T-helper 2 cell treated with Interferon-gamma antibody and Interleukin-4, amounts not matched to agents 100 ng/mL and 5 ng/mL, for 36 hours (primary cell): ENCODE data around the gene TMEM87B. TPM values are rescaled to one million over a fixed set of nuclear protein-coding genes. Genes with fewer than 3 reads are reported as not detected.
"Not testable (repeated sequence)": the region's sequence is repeated elsewhere in the genome, so short reads cannot be mapped to it uniquely, and the experiment has no call there.

Experiments used
- intact Hi-C: fragments of 100-400 bp; cut with micrococcal nuclease; formaldehyde crosslinking; loops from one replicate; pipeline ENCODE4 v1.15.1; 2023
- total RNA-seq: library from RNA; stranded (reverse); gene quantifications from 2 replicates; pipeline ENCODE4 v1.2.3, GENCODE V29; 2022

TMEM87B gene
- total RNA-seq, 1 donor from 2014 or later = 18.3 TPM

DNA sequence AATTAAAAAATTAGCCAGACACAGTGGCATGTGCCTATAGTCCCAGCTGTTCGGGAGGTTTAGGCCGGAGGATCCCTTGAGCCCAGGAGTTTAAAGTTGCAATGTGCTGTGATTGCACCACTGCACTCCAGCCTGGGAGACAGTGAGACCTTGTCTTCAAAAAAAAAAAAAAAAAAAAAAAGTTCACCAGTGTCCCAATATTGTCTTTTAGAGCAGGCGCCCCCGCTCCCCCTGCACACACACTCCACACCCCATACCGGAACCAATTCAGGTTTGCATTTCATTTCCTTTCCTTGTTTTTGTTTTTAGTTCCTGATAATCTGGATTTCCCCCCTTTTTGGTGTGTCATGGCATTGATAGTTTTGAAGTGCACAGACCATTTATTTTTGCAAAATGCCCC is 10.4 kb downstream of the TMEM87B start:
- intact Hi-C loops = no loop called here

DNA sequence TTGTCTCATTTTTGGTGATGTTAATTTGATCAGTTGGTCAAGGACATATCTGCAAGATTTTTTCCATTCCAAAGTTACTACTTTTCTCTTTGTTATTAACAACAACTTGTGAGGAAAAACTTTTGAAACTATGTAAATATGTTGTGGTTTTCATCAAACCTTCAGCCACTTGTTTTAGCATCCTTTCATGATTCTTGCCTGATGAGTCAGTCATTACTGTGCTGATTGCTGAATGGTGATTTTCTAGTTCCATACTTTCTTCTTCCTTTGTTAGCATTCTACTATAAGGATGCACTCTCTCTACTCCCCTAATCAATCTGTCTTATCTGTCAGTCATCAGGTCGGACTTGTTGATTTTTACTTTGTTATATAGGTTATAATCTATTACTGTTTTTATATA is 10.9 kb downstream of the TMEM87B start:
- intact Hi-C loops = no loop called here

DNA sequence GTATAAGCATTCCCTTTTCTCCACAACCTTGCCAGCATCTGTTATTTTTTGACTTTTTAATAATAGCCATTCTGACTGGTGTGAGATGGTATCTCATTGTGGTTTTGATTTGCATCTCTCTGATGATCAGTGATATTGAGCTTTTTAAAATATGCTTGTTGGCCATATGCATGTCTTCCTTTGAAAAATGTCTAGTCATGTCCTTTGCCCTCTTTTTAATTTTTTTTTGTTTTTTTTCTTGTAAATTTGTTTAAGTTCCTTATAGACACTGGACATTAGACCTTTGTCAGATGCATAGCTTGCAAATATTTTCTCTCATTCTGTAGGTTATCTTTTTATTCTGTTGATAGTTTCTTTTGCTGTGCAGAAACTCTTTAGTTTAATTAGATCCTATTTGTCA is 14.7 kb downstream of the TMEM87B start:
- intact Hi-C loops = not testable (repeated sequence)

DNA sequence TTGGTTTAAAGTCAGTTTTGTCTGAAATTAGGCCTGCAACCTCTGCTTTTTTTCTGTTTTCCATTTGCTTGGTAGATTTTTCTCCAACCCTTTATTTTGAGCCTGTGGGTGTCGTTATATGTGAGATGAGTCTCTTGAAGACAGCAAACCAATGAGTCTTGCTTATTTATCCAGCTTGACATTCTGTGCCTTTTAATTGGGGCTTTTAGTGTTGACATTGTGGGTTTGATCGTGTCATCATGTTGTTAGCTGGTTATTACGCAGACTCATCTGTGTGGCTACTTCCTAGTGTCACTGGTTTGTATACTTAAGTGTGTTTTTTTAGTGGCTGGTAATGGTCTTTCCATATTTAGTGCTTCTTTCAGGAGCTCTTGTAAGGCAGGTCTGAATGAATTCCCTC is 18.8 kb downstream of the TMEM87B start:
- intact Hi-C loops = no loop called here

DNA sequence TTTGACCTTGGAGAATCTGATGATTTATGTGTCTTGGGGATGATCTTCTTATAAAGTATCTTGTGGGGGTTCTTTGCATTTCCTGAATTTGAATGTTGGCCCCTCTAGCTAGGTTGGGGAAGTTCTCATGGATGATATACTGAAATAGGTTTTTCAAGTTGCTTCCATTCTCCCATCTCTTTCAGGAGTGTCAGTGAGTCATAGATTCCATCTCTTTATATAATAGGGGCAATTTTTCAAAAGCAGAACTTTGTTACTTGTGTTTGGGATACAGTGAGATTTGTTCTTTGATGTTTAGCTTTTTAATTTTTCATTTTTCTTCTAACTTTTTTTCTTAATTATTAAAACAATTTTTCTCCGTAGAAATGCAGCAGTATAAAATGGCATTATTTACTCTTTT is 19.4 kb downstream of the TMEM87B start:
- intact Hi-C loops = no loop called here

DNA sequence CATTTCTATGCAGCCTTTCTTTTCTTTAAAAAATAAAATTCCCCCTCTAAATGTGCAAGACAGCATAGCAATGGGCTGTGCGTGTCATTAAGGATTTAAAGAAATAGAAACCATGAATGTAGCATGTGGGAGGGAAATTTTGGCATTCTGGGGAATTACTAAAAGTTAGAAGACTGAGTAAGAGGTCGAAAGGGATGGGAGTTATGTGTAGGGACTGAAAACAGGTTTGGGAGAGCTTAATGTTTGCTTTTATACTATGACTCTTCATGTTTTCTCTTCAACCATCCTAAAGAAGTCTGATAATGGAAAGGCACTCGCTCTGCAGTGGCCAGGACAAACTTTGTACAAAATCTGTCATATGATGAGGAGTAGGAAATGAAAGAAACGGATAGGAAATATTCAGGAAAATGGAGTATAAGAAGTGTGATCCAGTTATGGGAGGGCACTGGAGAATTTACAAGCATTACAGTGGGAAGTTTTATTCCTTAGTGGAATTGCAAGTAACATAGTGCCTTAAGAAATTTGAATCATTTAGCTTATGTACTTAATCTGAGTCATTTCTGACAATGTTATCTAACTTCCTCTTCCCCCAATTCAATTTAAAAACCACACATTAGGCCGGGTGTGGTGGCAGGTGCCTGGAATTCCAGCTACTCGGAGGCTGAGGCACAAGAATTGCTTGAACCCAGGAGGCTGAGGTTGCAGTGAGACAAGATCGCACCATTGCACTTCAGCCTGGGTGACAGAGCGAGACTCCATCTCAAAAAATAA is 20.6 kb downstream of the TMEM87B start:
- intact Hi-C loops = no loop called here

DNA sequence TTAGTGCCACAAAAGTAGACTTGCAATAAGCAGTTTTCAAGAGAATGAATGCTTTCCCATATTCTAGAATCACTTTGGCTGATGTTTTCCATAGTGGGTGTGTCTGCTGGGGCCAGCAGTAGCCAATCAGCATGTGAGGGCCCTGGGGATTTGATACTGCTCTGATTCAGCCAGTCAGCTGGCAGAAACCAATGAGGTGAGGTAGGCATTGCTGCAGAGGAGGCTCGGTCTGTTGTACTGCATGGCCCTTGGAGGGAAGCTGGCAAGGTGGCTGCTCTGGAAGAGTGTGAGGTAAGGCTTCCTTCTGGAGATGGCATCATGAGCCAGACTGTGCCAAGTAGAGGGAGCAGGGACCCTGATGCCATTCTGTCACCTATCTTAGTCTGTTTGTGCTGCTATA is 22.7 kb downstream of the TMEM87B start:
- intact Hi-C loops = no loop called here

DNA sequence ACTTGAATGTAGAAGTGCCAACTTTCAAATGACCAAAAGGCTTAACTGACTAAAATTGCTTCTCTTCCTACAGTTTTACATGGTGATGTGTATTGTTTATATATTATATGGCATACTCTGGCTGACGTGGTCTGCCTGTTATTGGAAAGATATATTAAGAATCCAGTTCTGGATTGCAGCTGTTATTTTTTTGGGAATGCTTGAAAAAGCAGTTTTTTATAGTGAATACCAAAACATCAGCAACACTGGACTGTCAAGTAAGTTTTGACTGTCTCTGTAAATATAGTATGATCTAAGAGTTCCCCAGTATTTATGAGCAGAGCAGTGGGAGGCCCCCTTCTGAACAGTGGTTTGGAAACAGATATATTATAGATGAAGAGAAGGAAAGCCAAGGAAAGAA is 26.2 kb downstream of the TMEM87B start:
- intact Hi-C loops = no loop called here

DNA sequence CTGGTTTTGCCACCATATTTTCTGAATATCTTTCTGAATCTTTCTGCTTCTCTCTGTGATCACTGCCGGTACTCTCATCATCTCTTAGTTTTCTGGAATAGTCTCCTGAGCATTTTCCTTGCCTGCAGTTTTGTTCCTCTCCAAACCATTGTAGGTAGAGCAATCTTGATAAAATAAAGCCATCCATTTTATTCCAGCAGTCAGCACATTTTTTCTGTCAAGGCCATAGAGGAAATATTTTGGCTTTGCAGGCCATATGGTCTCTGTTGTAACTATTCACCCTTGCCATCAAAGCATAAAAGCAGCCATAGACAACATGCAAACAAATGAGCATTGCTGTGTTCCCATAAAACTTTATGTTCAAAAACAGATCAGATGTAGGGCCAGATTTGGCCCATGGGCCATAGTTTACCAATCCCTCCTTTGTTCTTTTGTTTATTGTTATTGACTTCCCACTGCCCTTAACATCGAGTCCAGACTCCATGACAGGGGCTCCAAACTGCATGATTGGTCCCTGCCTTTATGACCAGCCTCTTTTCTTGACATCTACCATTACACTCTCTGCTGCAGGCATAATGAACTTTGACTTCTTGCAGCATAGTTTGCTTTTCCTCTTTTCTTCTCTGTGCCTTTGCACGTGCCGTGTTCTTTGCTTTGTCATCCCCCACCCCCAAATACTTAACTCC is 29.8 kb downstream of the TMEM87B start:
- intact Hi-C loops = no loop called here

DNA sequence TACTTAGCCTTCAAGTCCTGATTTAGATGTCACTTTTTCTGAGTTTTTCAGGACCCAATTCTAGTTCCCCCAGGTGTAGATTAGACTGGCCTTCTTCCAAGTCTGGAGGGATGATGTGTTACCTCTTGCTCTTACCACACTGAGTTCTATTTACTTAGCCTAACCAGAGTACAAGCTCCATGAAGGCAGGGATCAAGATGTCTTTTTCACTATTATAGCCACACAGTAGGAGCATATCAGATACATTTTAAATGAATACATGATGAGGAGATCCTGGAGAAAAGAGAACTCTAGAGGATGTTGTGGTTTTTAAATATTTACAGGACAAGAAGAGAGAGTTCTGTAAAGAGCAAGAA is 30.3 kb downstream of the TMEM87B start:
- intact Hi-C loops = no loop called here

DNA sequence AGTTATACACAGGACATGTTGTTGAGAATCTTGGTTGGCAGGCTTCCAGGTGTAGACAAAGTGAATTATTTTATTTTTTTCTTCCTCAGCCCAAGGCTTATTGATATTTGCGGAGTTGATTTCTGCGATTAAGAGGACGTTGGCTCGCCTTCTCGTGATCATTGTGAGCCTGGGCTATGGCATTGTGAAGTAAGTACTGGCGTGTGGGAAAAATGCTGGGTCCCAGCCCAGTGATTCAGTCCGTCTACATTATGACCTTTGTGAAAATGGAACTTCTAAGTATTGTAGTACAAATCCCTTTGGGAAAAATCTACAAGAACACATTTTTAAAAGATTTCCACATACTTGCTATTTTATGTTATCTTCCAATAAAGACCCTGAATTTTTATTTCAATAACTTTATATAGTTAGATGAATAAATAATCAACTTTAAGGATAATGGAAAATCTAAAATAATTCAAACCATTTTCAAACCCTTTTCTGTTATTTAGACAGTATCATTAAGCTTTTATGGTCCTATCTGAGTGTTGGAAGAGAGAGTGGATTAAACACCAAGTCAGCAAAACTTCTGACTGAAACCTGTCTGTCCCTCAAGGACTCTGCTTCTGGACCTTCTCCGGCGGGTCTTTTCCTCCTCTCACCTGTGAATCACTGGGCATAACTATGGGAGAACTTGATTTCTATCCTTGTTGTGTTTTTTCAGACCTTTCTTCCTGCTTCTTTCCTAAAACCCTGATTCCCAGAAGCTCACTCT is 31.0 kb downstream of the TMEM87B start:
- intact Hi-C loops = no loop called here

DNA sequence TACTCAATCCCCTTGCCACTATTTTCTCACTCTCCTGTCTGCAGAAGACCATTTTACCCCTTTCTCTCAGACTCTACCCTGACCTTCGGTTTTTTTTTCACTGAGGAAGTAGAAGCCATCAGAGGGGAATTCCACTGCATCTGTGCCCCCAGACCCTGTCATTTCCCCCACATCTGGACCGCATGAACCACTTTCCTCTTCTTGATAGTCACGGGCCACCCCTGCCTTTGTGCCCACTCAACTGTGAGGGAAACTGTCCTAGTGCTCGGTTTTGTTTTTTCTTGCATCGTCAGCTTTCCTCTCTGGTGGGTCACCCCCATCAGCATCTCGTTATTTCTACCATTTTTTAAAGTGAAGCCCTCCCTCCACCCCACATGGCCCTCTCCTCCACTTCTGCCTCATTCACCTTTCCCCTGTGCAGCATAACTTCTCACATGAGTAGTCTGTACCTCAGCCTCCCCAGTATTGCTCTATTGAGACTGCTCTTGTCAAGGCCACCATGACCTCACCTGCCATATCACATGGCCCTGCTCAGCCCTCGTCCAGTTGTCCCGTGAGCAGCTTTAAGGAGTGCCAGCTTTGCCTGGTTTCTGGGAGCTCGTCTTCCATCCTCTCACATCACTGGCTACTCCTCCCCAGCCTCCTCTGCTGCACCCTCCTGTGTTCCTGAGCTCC is 32.4 kb downstream of the TMEM87B start:
- intact Hi-C loops = no loop called here

DNA sequence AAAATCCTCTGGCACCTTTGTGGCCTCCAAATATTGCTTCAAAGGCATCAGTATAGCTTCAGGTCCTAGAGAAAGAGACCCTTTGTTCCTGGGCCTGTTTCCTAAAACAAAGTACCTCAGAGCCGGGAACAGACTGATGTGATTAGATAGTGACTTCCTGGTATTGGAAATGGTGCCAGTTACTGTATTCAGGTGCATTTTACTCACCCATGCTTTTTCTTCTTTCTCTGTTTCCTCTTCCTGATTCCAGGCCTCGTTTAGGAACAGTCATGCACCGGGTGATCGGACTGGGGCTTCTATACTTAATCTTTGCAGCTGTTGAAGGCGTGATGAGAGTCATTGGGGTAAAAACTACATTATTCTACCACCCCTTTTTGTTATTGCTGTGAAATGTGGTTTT is 34.3 kb downstream of the TMEM87B start:
- intact Hi-C loops = no loop called here

DNA sequence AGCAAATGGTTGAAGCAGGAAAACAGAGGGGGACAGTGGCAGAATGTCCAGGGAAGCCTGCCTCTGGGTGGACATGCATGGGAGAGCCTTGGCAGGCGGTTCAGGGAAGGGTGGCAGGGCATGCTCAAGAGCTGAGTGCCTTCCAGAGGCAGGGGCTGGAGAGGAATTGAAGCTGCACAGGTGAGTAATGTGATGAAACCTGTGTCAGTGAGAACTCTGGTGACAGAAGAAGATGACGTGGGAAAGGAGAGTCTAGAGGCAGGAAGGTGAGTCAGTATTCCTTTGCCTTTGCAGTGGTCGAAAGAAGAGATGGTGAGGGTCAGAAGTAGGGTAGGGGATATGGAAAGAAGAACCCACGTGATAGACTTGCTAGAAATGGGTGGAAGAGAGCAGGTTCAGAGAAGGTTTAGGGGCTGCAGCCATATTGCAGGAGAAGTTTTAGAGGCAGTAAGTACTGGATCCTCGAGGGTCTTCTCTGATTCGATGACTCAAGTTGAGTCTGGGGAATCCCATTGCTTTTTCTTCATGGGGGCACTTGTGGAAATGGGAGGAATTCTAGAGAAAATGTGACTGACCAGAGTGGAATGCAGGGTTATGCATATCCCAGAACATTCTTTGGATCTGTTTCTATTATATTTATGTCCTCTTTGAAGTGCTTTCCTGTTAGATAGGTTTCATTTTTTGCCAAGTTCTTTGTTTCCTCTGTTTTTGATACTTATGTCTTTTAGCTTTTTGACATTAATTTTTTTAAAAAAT is 37.4 kb downstream of the TMEM87B start:
- intact Hi-C loops = loop anchor here (5.0 kb wide), 1 partner anchor 35 kb away; the partner anchor contains the start of gene TMEM87B

DNA sequence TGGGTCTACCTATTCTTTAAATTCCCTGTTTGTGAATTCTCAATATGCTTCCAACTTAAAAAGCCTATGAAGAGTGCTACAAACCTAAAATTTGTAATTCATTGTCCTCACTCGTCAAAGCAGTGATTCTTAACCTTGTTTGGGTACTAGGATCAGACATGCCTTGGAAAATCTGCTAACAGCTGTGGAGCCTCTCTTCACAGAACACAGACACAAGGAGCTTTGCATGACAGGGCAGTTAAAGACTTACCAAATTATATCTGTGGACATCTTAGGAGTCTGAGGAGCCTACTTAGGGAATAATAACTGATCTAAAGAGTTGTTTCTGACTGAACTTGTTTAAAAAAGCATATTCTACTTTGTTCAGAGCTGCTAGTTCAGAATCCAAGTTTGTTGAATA is 38.1 kb downstream of the TMEM87B start:
- intact Hi-C loops = loop anchor here (5.0 kb wide), 1 partner anchor 36 kb away; the partner anchor contains the start of gene TMEM87B

DNA sequence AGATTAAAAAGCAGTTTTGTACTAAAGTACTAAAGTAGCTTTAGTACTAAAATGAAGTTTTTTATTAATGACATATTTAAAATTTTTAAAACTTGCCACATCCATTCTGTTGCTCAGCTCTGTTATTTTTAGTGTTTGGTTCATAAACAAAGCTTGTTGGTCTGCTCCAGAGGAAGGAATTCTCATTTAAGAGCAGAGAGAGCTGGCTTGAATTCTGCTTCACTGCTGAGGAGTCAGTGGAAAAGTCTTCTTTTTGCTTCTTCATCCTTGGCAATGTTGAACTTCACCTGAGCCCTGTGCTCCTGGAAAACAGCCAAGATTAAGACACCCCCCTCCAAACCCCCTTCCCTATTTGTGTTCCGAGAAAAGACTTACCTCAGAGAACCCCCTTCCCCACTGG is 40.6 kb downstream of the TMEM87B start:
- intact Hi-C loops = loop anchor here (1.0 kb wide), 1 partner anchor 9 kb away; no protein-coding TSS in a partner anchor

DNA sequence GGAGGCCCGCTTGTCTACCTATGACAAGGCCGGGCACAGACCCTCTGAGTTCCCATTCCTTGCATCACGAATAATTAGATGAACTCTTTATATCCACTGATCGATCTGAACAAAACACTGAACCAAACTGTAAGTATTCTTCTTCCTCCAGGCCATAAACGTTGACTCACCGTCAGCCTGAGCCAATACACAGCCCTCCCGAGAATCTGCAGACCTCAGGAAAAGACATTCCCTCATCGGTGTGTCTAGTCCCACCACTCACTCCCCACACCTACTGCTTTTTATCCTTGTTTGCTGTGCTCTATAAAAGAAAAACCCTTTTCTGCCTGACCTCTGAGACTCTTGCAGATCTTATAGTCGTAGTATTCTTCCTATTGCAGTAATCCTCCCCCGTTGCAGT is 41.0 kb downstream of the TMEM87B start:
- intact Hi-C loops = no loop called here

DNA sequence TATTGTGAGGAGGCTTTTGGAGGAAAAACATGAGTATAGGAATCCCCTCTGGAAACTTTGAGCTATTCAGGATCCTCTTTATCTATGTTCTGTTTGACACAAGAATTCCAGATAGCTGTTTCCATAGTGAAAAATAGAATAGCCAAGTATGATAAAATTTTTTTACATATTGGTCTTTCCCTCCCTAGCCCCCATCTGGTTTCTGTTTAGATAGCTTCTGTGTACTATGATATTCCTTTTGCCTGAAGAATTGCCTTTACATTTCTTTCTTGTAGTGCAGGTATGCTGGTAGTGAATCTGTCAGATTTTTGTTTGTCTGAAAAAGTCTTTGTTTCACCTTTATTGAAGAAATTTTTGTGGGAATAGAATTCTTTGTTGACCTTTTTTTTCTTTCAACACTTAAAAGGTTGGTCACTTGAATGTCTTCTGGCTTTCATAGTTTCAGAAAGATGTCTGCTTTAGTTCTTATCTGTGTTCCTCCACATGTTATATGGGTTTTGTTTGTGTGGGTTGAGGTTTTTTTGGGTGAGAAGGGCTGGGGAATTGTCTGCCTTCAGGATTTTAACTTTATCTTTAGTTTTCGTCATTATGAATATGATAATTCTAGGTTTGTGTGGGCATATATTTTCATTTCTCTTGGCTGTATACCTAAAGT is 53.2 kb downstream of the TMEM87B start:
- intact Hi-C loops = no loop called here

DNA sequence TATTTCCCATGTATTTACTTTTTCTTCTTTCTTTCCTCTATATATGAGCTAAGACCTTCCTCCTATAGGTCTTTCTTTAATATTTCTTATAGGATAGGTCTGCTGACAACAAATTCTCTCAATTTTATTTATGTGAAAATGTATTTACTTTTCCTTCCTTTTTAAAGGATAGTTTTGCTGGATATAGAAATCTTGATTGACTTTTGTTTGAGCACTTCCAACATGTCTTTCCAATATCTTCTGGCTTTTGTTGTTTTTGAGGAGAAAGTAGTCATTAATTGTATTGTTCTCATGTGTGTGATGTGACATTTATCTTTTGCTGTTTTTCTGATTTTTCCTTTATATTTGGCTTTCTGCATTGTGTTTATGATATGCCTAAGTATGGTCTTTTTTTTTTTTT is 54.2 kb downstream of the TMEM87B start:
- intact Hi-C loops = no loop called here

DNA sequence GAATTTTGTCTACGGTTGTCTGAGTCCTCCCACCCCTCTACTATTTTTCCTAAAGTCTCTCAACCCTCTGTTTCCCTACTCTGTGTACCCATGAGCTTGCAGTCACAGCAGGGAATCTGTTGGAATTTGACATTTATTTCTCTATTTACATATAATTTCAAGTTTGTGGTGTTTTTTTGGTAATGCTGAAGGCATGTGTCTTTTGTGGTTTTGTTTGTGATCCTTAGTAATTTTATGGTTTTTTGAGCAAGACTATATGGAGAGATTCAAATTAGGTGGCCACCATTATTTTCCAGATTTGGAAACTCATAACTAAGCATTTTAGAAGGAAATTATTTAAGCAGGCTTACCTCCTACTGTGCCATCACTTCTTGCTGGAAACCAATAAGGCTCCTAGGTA is 55.9 kb downstream of the TMEM87B start:
- intact Hi-C loops = no loop called here
